ENCODE measurements around the gene XIRP2.

DNA sequence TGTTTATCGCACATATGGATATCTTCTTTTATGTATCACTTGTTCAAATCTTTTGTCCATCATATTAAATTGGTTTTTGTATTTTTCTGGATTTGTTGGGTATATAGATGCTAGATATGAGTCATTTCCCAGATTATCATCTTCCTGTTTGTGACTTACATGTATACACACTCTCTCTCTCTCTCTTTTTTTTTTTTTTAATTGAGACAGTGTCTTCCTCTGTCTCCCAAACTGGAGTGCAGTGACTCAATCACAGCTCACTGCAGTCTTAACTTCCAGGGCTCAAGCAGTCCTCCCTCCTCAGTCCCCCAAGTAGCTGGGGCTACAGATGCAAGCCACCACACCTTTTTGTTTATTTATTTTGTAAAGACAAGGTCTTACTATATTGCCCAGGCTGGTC is 43.8 kb downstream of the XIRP2 start:
- TF ChIP-seq, protein P1, sequence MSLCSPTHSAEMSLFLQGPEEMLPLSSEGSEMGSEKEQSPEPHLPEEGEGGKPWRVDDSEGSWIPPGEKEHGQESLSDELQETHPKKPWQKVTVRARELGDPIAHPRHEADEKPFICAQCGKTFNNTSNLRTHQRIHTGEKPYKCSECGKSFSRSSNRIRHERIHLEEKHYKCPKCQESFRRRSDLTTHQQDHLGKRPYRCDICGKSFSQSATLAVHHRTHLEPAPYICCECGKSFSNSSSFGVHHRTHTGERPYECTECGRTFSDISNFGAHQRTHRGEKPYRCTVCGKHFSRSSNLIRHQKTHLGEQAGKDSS (CRISPR knock-in tag; IDR thresholded peaks at IDR 0.05; ENCODE audit: borderline replicate concordance, low read depth): no peak
- TF ChIP-seq RAD21 (CRISPR knock-in tag; IDR thresholded peaks at IDR 0.05): no peak
- TF ChIP-seq, protein P2, sequence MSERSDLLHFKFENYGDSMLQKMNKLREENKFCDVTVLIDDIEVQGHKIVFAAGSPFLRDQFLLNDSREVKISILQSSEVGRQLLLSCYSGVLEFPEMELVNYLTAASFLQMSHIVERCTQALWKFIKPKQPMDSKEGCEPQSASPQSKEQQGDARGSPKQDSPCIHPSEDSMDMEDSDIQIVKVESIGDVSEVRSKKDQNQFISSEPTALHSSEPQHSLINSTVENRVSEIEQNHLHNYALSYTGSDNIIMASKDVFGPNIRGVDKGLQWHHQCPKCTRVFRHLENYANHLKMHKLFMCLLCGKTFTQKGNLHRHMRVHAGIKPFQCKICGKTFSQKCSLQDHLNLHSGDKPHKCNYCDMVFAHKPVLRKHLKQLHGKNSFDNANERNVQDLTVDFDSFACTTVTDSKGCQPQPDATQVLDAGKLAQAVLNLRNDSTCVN (CRISPR knock-in tag; IDR thresholded peaks at IDR 0.05; ENCODE audit: borderline replicate concordance): no peak
- TF ChIP-seq KLF11 (CRISPR knock-in tag; IDR thresholded peaks at IDR 0.05): no peak
- TF ChIP-seq, protein P3, sequence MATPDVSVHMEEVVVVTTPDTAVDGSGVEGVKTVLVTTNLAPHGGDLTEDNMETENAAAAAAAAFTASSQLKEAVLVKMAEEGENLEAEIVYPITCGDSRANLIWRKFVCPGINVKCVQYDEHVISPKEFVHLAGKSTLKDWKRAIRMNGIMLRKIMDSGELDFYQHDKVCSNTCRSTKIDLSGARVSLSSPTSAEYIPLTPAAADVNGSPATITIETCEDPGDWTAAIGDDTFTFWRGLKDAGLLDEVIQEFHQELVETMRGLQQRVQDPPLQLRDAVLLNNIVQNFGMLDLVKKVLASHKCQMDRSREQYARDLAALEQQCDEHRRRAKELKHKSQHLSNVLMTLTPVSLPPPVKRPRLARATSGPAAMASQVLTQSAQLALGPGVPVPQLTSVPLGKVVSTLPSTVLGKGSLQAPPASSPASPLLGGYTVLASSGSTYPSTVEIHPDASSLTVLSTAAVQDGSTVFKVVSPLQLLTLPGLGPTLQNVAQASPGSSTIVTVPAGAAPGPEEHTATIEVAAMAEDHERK (CRISPR knock-in tag; IDR thresholded peaks at IDR 0.05; ENCODE audit: low read depth): no peak
- TF ChIP-seq ZNF432 (CRISPR knock-in tag; IDR thresholded peaks at IDR 0.05; ENCODE audit: borderline replicate concordance): no peak
- TF ChIP-seq, protein P4, sequence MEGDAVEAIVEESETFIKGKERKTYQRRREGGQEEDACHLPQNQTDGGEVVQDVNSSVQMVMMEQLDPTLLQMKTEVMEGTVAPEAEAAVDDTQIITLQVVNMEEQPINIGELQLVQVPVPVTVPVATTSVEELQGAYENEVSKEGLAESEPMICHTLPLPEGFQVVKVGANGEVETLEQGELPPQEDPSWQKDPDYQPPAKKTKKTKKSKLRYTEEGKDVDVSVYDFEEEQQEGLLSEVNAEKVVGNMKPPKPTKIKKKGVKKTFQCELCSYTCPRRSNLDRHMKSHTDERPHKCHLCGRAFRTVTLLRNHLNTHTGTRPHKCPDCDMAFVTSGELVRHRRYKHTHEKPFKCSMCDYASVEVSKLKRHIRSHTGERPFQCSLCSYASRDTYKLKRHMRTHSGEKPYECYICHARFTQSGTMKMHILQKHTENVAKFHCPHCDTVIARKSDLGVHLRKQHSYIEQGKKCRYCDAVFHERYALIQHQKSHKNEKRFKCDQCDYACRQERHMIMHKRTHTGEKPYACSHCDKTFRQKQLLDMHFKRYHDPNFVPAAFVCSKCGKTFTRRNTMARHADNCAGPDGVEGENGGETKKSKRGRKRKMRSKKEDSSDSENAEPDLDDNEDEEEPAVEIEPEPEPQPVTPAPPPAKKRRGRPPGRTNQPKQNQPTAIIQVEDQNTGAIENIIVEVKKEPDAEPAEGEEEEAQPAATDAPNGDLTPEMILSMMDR (CRISPR knock-in tag; IDR thresholded peaks at IDR 0.05): no peak
- TF ChIP-seq, protein P5, sequence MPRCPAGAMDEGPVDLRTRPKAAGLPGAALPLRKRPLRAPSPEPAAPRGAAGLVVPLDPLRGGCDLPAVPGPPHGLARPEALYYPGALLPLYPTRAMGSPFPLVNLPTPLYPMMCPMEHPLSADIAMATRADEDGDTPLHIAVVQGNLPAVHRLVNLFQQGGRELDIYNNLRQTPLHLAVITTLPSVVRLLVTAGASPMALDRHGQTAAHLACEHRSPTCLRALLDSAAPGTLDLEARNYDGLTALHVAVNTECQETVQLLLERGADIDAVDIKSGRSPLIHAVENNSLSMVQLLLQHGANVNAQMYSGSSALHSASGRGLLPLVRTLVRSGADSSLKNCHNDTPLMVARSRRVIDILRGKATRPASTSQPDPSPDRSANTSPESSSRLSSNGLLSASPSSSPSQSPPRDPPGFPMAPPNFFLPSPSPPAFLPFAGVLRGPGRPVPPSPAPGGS (CRISPR knock-in tag; IDR thresholded peaks at IDR 0.05): no peak
- no peak for TF ChIP-seq ZSCAN21 (CRISPR knock-in tag; IDR thresholded peaks at IDR 0.05; ENCODE audit: borderline replicate concordance)
- TF ChIP-seq MAFF (IDR thresholded peaks at IDR 0.05; ENCODE audit: low read depth, low read length): no peak
- TF ChIP-seq ZNF749 (CRISPR knock-in tag; IDR thresholded peaks at IDR 0.05; ENCODE audit: borderline replicate concordance): no peak
- TF ChIP-seq, protein P6, sequence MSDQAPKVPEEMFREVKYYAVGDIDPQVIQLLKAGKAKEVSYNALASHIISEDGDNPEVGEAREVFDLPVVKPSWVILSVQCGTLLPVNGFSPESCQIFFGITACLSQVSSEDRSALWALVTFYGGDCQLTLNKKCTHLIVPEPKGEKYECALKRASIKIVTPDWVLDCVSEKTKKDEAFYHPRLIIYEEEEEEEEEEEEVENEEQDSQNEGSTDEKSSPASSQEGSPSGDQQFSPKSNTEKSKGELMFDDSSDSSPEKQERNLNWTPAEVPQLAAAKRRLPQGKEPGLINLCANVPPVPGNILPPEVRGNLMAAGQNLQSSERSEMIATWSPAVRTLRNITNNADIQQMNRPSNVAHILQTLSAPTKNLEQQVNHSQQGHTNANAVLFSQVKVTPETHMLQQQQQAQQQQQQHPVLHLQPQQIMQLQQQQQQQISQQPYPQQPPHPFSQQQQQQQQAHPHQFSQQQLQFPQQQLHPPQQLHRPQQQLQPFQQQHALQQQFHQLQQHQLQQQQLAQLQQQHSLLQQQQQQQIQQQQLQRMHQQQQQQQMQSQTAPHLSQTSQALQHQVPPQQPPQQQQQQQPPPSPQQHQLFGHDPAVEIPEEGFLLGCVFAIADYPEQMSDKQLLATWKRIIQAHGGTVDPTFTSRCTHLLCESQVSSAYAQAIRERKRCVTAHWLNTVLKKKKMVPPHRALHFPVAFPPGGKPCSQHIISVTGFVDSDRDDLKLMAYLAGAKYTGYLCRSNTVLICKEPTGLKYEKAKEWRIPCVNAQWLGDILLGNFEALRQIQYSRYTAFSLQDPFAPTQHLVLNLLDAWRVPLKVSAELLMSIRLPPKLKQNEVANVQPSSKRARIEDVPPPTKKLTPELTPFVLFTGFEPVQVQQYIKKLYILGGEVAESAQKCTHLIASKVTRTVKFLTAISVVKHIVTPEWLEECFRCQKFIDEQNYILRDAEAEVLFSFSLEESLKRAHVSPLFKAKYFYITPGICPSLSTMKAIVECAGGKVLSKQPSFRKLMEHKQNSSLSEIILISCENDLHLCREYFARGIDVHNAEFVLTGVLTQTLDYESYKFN (CRISPR knock-in tag; conservative IDR thresholded peaks at IDR 0.05): no peak
- no peak for TF ChIP-seq ELF1 (CRISPR knock-in tag; IDR thresholded peaks at IDR 0.05)
